HepG2 (cell line): ENCODE results near the gene ASTN2. TPM values are rescaled to one million over a fixed set of nuclear protein-coding genes. Genes with fewer than 3 reads are reported as not detected.
A peak's percentile ranks its signal among the peaks of the same experiment; 100 is the strongest.

Source experiments
- CEBPG ChIP-seq: IDR thresholded peaks from 2 replicates; pipeline ENCODE4 v1.6.1; 2016
- ELF3 ChIP-seq: IDR thresholded peaks from 2 replicates; pipeline ENCODE4 v1.6.1; 2016; ENCODE audit warnings: missing genetic modification reagents, missing compliant biosample characterization
- FOXK1 ChIP-seq: sonication (generic); formaldehyde crosslinking; IDR thresholded peaks from 2 replicates; pipeline ENCODE4 v1.4.0; 2020; ENCODE audit warnings: low read depth, missing genetic modification reagents, borderline replicate concordance
- HDAC6 ChIP-seq: fragments of 200-600 bp; sonication (generic); IDR thresholded peaks from 2 replicates; pipeline ENCODE4 v1.7.0; 2017; ENCODE audit warnings: mild to moderate bottlenecking, antibody characterized with exemption, low read length, low read depth
- KAT8 ChIP-seq: IDR thresholded peaks from 2 replicates; pipeline ENCODE4 v1.6.1; 2016; ENCODE audit warnings: missing genetic modification reagents, missing compliant biosample characterization
- KLF9 ChIP-seq: IDR thresholded peaks from 2 replicates; pipeline ENCODE4 v1.6.1; 2016; ENCODE audit warnings: low read depth
- MED1 ChIP-seq: sonication (generic); formaldehyde crosslinking; IDR thresholded peaks from 2 replicates; pipeline ENCODE4 v1.4.0; 2020; ENCODE audit warnings: missing genetic modification reagents
- PHF21A ChIP-seq: sonication (generic); formaldehyde crosslinking; IDR thresholded peaks from 2 replicates; pipeline ENCODE4 v1.5.0; 2020; ENCODE audit warnings: mild to moderate bottlenecking, missing genetic modification reagents
- SIX4 ChIP-seq: sonication (generic); formaldehyde crosslinking; IDR thresholded peaks from 2 replicates; pipeline ENCODE4 v1.4.0; 2020; ENCODE audit warnings: missing genetic modification reagents
- SOX6 ChIP-seq, 2 experiments: fragments of 450-650 bp in 1 of 2; sonication (generic) in 1 of 2; formaldehyde crosslinking in 1 of 2; IDR thresholded peaks; 2 replicates each; pipeline versions ENCODE4 v1.4.0 to v1.6.1; 2017 to 2020; ENCODE audit warnings: antibody characterized with exemption in 1 of 2, mild to moderate bottlenecking in 1 of 2, missing genetic modification reagents in 1 of 2
- ZNF720 ChIP-seq: sonication (generic); formaldehyde crosslinking; IDR thresholded peaks from 2 replicates; pipeline ENCODE4 v1.4.0; 2020; ENCODE audit warnings: missing genetic modification reagents
- polyA plus RNA-seq, 8 experiments: library from polyadenylated mRNA; depleted of rRNA in 3 of 8; stranded (reverse) in 7 of 8; unstranded in 1 of 8; fragments of >200 nt; fragmentation: Illumina TruSeq in 4 of 8; extraction: Trizol in 4 of 8; gene quantifications; 2 replicates each; pipeline versions ENCODE4 v1.2.1 to v1.2.3, GENCODE V29; 2011 to 2016; ENCODE audit warnings: low read depth in 4 of 8, missing spikeins in 1 of 8, mixed read lengths in 1 of 8; ENCODE audit not compliant: insufficient read depth in 1 of 8
- total RNA-seq, 5 experiments: library from RNA; depleted of rRNA; stranded (reverse); fragments of >200 nt; fragmentation: Illumina TruSeq; extraction: Trizol; gene quantifications; 2 replicates each; pipeline ENCODE4 v1.2.3, GENCODE V29; 2016; ENCODE audit warnings: low read depth in 1 of 5
- TF ChIP-seq, protein P1 (sequence below): sonication (generic); formaldehyde crosslinking; IDR thresholded peaks from 2 replicates; pipeline ENCODE4 v1.8.0; 2022; ENCODE audit warnings: low read depth, missing genetic modification reagents
- TF ChIP-seq, protein P2 (sequence below), 2 experiments: sonication (generic) in 1 of 2; formaldehyde crosslinking in 1 of 2; IDR thresholded peaks; 2 replicates each; pipeline versions ENCODE4 v1.4.0 to v1.6.1; 2016 to 2020; ENCODE audit warnings: borderline replicate concordance in 1 of 2, low read depth in 1 of 2, mild to moderate bottlenecking in 1 of 2, missing genetic modification reagents in 1 of 2
- TF ChIP-seq, protein P3 (sequence below): IDR thresholded peaks from 2 replicates; pipeline ENCODE4 v1.6.1; 2018; ENCODE audit warnings: missing genetic modification reagents
- TF ChIP-seq, protein P4 (sequence below): fragments of 450-650 bp; IDR thresholded peaks from 2 replicates; pipeline ENCODE4 v1.6.1; 2016
- TF ChIP-seq, protein P5 (sequence below): sonication (generic); formaldehyde crosslinking; IDR thresholded peaks from 2 replicates; pipeline ENCODE4 v1.4.0; 2020; ENCODE audit warnings: missing genetic modification reagents, mild to moderate bottlenecking, borderline replicate concordance

ASTN2 gene
- total and polyA plus RNA-seq, 2 of the 13 experiments (the other 11 are each of a cell fraction or from before 2014, with no cell fraction given) = 5.2 to 13.5 TPM

DNA sequence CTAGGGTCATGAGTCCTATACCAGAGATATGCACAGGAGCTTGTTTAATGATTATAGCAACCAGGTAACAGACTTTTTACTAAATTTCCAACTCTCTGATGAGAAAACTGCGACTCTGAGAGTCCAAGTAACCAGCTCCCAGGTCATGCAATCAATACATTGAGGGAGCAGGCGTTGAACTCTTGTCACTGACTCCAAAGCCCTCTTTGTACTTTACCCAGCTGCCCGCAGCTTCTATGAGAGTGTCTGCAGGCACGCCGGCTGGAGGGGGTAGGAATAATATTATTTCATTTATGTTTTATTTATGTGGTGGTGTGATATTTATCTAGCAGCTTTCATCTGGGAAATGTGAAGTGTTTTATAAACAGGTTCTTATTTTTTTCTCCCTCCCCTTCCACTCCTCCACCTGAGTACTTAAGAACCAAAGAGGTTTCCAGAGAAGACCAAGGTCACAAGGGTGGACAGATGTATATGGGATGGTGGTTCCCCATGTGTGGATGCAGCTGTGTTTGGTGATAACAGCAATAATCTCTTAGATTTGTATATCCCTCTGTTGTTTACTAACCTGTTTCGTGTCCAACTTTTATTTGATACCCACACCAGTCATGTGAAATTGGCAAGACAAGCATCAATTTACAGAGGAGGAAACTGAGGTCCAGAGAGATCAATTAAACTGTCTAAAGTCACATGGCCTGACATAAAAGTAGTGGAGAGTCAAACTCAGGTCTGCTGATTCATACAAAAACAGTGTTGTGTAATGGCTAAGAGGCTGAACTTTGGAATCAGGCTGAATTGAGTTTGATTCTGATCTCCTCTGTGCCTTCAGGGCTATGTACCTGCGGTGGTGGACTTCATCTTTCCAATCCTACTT, 867.9 kb downstream of the ASTN2 start (continued):
- TF ChIP-seq, protein P1, sequence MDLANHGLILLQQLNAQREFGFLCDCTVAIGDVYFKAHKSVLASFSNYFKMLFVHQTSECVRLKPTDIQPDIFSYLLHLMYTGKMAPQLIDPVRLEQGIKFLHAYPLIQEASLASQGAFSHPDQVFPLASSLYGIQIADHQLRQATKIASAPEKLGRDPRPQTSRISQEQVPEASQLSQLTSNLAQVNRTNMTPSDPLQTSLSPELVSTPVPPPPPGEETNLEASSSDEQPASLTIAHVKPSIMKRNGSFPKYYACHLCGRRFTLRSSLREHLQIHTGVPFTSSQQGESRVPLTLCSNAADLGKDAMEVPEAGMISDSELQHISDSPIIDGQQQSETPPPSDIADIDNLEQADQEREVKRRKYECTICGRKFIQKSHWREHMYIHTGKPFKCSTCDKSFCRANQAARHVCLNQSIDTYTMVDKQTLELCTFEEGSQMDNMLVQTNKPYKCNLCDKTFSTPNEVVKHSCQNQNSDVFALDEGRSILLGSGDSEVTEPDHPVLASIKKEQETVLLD (CRISPR knock-in tag) = no peak
- TF ChIP-seq MED1 = peak; percentile 76
- TF ChIP-seq CEBPG (CRISPR knock-in tag) = peak; percentile 93
- TF ChIP-seq, protein P2, sequence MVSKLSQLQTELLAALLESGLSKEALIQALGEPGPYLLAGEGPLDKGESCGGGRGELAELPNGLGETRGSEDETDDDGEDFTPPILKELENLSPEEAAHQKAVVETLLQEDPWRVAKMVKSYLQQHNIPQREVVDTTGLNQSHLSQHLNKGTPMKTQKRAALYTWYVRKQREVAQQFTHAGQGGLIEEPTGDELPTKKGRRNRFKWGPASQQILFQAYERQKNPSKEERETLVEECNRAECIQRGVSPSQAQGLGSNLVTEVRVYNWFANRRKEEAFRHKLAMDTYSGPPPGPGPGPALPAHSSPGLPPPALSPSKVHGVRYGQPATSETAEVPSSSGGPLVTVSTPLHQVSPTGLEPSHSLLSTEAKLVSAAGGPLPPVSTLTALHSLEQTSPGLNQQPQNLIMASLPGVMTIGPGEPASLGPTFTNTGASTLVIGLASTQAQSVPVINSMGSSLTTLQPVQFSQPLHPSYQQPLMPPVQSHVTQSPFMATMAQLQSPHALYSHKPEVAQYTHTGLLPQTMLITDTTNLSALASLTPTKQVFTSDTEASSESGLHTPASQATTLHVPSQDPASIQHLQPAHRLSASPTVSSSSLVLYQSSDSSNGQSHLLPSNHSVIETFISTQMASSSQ (IDR thresholded peaks at IDR 0.05; ENCODE audit: low read depth) = peak; percentile 52; the same call in 1 of the 2 replicates
- TF ChIP-seq, protein P2 (CRISPR knock-in tag; IDR thresholded peaks at IDR 0.05; ENCODE audit: borderline replicate concordance) = no peak
- TF ChIP-seq SOX6 (IDR thresholded peaks at IDR 0.05) = no peak
- TF ChIP-seq SOX6 (CRISPR knock-in tag; IDR thresholded peaks at IDR 0.05) = peak; percentile 7; the same call in 1 of the 2 replicates
- TF ChIP-seq KAT8 (CRISPR knock-in tag) = peak; percentile 47; the same call in 1 of the 2 replicates
- TF ChIP-seq ZNF720 (CRISPR knock-in tag) = no peak
- TF ChIP-seq, protein P3, sequence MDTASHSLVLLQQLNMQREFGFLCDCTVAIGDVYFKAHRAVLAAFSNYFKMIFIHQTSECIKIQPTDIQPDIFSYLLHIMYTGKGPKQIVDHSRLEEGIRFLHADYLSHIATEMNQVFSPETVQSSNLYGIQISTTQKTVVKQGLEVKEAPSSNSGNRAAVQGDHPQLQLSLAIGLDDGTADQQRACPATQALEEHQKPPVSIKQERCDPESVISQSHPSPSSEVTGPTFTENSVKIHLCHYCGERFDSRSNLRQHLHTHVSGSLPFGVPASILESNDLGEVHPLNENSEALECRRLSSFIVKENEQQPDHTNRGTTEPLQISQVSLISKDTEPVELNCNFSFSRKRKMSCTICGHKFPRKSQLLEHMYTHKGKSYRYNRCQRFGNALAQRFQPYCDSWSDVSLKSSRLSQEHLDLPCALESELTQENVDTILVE = peak; percentile 14; the same call in 1 of the 2 replicates
- TF ChIP-seq SIX4 (CRISPR knock-in tag) = no peak
- no peak for TF ChIP-seq HDAC6
- TF ChIP-seq, protein P4, sequence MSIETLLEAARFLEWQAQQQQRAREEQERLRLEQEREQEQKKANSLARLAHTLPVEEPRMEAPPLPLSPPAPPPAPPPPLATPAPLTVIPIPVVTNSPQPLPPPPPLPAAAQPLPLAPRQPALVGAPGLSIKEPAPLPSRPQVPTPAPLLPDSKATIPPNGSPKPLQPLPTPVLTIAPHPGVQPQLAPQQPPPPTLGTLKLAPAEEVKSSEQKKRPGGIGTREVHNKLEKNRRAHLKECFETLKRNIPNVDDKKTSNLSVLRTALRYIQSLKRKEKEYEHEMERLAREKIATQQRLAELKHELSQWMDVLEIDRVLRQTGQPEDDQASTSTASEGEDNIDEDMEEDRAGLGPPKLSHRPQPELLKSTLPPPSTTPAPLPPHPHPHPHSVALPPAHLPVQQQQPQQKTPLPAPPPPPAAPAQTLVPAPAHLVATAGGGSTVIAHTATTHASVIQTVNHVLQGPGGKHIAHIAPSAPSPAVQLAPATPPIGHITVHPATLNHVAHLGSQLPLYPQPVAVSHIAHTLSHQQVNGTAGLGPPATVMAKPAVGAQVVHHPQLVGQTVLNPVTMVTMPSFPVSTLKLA = no peak
- peak; percentile 54; the same call in 1 of the 2 replicates for TF ChIP-seq PHF21A (CRISPR knock-in tag)
- TF ChIP-seq, protein P5, sequence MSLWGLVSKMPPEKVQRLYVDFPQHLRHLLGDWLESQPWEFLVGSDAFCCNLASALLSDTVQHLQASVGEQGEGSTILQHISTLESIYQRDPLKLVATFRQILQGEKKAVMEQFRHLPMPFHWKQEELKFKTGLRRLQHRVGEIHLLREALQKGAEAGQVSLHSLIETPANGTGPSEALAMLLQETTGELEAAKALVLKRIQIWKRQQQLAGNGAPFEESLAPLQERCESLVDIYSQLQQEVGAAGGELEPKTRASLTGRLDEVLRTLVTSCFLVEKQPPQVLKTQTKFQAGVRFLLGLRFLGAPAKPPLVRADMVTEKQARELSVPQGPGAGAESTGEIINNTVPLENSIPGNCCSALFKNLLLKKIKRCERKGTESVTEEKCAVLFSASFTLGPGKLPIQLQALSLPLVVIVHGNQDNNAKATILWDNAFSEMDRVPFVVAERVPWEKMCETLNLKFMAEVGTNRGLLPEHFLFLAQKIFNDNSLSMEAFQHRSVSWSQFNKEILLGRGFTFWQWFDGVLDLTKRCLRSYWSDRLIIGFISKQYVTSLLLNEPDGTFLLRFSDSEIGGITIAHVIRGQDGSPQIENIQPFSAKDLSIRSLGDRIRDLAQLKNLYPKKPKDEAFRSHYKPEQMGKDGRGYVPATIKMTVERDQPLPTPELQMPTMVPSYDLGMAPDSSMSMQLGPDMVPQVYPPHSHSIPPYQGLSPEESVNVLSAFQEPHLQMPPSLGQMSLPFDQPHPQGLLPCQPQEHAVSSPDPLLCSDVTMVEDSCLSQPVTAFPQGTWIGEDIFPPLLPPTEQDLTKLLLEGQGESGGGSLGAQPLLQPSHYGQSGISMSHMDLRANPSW (CRISPR knock-in tag) = no peak
- peak; percentile 67; the same call in 1 of the 2 replicates for TF ChIP-seq FOXK1
- peak; percentile 76 for TF ChIP-seq ELF3 (CRISPR knock-in tag)
- TF ChIP-seq KLF9 (CRISPR knock-in tag) = 0 out of 2 replicates have a peak, but pooled peaks have one; percentile 10
